Fibroblast of pulmonary artery (primary cell): Measurements from ENCODE around the gene GALK1.
A peak's percentile ranks its signal among the peaks of the same experiment; 100 is the strongest.

ENCODE experiments used
- DNase-seq: peaks from one replicate; pipeline ENCODE4 v3.0.0-alpha.2; 2010; ENCODE audit warnings: low read depth
- H3K4me3 ChIP-seq: replicated peaks from 2 replicates; pipeline ENCODE4 v1.5.1; 2011; ENCODE audit warnings: low read depth, mild to moderate bottlenecking, control low read depth, low read length, moderate library complexity
- TF ChIP-seq, protein P1 (sequence below): IDR thresholded peaks from 2 replicates; pipeline ENCODE4 v1.5.1; 2011; ENCODE audit warnings: mild to moderate bottlenecking, control low read depth, low read length, inconsistent platforms; ENCODE audit errors: missing control alignments

Gene GALK1

DNA sequence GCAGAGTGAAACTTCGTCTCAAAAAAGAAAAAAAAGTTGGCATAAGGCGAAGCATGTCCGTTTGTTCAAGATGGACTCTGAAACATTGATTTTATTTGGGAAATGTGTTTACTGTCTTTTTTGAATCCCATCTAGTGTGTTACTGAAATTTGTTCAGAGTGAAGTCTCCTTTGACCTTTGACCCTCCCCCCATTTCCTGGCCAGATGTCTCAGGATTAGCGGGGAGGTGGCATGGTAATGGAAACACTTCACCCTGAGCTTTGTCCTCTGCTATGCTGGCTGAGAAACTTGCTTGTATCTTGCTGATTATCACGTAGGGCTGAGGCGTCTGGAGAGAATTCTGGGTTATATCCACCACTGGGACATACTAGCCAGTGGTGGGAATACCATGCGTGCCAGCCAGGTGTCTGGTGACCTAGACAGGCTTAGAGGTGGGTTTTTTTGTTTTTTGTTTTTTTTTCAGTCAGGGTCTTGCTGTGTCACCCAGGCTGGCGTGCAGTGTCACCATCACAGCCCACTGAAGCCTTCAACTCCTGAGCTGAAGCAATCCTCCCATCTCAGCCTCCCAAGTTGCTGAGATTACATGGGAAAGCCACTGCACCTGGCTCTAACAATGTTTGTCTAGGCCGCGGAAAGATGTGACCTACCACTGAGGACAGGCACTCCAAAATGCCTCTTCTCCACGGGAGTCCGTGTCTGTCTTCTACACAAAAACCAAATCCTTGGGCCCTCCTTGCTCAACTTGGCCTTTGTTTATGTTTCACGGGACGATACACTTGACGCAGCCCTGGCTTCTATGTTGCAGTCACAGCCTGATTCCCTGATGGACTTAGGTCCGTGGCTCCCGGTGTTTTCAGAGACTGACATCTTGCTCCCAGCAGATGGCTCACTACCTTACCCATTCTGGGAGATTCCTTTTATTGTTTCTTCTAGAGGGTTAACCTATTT, 6.6 kb upstream of the GALK1 start:
- no peak overlapping the region for H3K4me3 ChIP-seq
- peak; percentile 44 for DNase-seq
- TF ChIP-seq, protein P1, sequence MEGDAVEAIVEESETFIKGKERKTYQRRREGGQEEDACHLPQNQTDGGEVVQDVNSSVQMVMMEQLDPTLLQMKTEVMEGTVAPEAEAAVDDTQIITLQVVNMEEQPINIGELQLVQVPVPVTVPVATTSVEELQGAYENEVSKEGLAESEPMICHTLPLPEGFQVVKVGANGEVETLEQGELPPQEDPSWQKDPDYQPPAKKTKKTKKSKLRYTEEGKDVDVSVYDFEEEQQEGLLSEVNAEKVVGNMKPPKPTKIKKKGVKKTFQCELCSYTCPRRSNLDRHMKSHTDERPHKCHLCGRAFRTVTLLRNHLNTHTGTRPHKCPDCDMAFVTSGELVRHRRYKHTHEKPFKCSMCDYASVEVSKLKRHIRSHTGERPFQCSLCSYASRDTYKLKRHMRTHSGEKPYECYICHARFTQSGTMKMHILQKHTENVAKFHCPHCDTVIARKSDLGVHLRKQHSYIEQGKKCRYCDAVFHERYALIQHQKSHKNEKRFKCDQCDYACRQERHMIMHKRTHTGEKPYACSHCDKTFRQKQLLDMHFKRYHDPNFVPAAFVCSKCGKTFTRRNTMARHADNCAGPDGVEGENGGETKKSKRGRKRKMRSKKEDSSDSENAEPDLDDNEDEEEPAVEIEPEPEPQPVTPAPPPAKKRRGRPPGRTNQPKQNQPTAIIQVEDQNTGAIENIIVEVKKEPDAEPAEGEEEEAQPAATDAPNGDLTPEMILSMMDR, result peak; percentile 26

DNA sequence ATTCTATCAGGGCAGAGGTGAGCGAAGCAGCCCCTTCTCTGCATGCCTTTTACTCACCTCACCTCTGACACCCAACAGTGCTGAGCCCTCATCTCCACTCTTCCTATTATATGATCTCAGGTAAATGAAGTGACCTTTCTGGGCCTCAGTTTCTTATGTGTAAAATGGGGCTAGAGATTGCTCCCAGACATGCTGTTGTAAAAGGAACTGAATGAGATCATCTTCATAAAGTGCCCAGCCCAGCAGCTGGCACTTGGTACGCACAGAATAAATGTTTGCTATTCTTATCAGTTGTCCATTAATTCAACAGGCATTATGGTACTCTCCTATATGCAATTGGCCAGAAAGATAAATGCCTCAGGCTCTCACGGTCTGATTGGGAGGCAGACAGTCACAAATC, 4.5 kb upstream of the GALK1 start:
- TF ChIP-seq, protein P1, result no peak
- no peak overlapping the region for H3K4me3 ChIP-seq
- no peak for DNase-seq

DNA sequence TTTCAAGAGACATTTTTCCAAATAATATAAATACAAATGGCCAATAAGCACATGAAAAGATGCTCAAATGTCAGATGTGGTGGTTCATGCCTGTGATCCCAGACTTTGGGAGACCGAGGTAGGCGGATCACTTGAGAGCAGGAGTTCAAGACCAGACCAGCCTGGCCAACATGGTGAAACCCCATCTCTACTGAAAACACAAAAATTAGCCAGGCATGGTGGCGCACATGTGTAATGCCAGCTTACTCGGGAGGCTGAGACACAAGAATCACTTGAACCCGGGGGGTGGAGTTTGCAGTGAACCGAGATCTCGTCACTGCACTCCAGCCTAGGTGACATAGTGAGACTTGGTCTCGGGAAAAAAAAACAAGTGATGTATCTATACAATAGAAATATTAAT, 2.9 kb upstream of the GALK1 start:
- TF ChIP-seq, protein P1, result no peak

DNA sequence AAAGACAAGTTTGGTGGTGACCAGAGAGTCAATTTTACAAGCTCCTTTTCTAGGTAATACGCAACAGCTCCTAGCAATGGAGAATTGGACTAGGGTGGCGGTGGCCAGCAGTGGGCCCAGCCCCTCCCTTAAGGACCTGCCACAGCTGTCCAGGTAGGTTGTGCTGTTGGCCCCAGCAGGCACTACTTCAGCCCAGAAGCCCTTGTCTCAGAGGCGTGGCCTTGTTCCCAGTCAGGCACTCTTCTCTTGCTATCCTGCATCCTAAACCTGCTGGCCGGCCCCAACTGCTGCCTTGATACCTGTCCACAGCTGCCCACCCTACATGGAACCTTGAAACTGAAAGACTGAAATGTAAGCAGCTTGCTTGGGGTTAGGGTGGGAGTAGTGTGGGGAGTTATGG, 989 bp upstream of the GALK1 start:
- TF ChIP-seq, protein P1, result no peak
- H3K4me3 ChIP-seq, result no peak overlapping the region
- DNase-seq, result no peak

More for the DNA sequence above, 2.9 kb upstream of the GALK1 start:
- no peak for DNase-seq
- no peak overlapping the region for H3K4me3 ChIP-seq

DNA sequence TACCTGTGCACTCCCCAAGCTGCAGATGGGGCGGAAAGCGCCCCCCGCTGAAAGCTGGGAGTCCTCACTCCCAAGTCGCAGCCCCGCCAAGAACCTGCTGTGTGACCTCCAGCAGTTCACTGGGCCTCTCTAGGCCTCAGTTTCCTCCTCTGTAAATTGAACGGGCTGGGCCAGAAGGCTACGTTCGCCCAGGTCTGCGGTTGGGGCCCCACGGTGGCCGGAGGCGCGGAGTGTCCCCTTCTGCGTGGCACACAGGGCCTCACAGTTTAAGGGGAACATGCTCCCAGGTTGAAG, 628 bp downstream of the GALK1 start:
- TF ChIP-seq, protein P1, result no peak
- H3K4me3 ChIP-seq, result peak overlapping the region; percentile 62
- DNase-seq, result no peak

DNA sequence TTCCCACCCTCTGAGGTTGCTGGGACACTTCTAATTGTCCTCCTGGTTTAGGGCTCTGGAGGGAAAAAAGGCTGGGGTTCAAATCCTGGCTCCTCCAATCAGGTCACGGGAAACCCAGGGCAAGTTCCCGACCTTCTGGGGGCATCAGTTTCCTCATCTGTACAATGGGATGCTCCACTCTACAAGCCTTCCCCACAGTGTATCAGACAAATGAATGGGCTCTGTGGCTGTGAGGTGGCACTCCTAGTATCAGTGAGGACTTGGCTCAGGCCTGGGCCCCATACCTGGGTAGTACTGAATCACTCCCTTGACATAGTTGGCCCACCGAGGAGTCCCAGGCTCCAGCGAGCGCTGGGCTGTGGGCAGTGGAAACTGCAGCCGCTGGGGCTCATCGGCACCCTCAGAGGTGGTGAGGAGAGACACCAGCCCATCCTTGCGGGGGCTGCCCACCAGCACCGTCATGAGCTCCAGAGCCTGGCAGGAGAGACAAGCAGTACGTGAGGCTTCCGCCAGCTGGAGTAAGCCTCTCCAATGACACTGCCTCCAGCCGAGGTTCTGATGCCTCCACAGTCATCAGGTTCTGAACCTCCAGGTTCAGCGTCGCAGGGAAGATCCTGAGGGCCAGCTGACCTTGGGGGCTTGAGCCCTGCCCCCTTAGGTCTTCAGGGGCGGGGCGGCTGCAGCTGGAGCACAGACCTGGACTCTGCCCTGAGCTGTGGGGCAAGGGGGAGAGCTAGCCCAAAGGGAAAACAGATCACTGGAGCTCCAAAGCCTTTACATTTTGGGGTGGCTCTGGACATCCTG, 1.2 kb downstream of the GALK1 start:
- TF ChIP-seq, protein P1, result no peak
- H3K4me3 ChIP-seq, result peak overlapping the region; percentile 62
- no peak for DNase-seq
